Activated gamma-delta T cell (primary cell): Measurements from ENCODE around the gene LAMTOR5.
"Not testable (repeated sequence)": the region's sequence is repeated elsewhere in the genome, so short reads cannot be mapped to it uniquely, and the experiment has no call there.

Experiments used
- DNase-seq: peaks from one replicate; lab custom pipeline; 2025; lab: John Stamatoyannopoulos, UW

The LAMTOR5 gene

DNA sequence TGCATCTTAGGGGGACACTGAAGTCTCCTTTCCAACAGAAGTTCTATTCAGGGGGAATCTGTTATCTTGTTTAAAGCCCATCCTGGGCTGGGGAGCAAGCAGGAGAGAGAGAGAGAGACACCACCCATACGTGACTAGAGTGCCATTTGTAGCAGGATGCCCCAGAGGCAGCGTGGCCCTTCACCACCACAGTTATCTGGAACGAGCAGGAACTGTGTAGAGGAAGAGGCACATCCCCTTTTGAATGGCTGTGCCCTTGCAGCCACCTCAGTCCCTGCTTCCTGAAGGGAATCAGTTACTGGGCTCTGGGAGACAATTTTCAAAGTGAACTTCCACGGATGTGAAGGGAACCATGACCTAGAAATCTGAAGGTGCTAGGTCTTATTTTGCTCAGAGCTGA is 19.4 kb upstream of the LAMTOR5 start:
- no peak for DNase-seq

DNA sequence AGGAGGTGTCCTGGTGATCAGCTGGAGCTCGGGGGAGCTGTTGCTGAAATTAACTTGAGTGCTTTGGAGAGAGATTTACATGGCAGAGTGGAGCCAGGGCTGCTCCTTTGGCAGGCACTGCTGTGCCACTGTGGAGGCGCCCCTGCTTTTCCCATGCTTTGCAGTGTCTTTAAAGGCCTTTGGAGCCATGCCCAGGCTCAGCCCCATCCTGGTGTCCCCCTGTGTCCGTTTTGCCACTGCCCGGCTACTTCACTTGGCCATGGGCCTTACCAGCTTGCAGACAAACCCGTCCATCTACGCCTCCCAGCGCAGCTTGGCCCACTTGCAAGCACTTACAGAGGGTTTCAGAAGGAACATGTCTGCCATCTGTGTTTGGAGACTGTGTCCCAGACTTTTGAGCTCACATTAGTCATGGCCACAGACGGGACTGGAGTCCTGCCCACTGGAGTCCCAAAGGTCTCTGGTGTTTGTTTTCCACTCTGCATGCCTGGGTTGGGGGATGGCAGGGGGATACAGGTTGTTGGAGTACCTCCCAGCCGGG is 18.2 kb upstream of the LAMTOR5 start:
- DNase-seq, result no peak

DNA sequence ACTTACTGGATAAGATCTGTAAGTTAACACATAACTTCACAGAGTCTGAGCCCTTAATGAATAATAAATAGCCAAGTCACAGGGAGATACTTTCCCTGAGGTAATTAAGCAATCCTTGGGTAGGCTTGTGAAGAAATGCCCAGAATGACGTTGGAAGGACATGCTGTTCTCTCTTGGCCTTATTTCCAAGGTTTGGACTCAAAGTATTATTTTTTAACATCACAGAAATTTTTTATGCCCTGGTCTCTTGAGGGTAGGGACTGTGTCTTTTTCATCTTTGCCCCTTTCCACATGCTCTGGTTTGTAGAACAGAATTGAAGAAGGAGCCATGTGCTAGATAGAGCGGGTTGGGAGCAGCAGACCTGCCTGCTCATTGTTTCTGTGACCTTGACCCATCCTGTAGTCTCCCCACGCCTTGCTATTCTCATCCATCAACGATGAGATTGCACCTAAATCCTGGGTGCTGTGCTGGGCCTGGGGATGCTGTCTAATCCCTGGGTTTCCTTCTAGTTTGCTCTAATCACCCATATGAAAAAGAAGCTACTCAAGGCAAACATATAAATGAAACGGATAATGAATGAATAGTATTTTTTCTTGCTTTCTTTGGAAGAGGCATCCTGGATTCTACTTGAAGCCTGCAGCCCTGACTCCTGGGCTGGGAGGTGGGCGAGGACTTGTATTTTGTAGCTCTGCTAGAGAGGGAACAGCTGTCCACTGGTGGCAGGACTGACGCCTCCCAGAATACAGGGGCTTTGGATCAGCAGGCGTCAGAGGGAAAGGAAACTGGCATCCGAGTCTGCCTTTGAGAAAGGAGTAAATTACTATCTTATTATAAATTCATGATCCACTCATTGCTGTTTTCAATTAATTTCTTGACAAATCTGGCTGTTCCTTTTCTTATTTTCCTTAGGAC is 17.5 kb upstream of the LAMTOR5 start:
- no peak for DNase-seq

DNA sequence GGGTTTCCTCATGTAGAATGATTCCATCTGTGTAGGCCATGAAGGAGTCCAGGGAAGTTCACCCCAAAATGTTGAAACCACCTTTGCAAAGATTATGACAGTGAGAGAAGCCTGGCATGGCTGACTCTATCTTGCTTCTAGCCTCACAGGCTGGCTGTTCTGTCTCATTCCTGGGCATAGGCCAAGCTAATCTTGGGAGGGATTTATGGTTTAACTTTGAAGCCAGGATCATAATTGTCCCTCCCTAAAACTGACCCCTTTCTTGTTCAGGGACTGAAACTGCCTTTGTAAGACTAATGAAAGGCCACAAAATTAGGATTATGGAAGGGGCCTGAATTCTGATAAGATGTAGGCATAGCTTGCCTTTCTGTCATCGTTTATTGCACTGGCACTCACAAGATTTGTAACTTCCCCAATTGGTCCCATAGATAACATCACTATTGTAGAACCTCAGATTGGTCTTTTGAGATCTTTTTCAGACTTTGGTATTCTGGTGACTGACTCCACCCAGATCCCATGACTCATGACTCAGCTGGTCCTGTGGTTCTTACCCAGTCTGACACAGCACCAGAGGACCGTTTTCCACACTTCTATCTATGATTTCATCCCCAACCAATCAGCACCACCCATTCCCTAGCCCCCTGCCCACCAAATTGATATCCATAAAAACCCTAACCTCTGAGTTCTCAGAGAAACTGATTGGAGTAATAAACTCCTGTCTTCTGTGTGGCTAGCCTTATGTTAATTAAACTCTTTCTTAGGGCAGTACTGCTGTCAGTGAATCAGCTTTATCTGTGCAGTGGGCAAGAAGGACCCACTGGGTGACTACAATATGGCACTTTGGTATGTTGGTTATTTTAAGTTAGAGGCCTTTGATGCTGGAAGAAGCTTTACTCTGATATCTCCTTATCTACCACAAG is 13.6 kb upstream of the LAMTOR5 start:
- DNase-seq, result no peak

DNA sequence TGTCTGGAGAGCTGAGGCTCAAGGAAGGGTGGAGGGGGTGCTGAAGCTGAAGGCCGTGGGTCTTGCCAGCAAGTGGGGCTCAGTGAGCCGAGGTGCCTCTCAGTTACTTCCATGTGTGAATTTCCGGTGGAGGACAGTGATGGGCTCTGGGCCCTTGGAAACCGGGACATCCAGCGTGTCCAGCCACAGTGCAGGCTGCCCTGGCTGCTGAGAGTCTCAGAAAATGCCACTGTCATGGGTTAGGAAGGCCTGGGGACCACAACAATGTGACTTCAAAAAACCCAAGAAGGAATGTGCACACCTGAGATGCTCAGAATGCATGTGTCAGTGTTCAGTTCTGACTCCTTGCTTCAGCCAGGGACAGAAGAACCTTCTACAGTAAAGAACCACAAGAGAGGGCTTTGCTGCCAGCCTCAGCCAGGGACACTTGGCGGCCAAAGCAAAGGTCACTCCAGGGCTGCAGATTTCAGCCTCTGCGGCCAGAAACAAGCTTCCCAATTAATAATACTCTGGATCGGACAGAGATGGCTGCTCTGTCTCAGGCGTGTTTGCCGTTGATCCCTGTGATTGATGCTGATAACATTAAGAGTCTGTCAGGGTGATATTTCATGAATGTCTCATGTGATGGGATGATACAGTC is 12.6 kb upstream of the LAMTOR5 start:
- DNase-seq, result no peak

DNA sequence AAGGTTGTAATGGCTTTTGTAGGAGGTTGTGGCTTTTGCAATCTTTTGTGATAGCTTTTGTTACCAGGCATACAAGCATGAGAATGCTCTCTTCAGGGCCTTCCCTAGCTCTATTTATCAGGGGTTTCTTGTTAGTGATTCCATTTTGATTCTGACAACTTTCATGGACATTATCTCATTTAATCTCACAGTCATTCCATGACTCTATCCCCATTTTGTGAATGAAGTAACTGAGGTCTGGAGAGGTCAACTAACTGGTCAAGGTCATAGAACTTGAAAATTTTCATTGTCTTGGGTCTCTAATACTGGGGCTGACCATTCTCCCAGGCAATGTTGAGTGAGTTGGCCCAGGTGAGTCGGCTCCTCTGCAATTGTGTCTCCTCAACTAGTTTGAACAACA is 11.2 kb upstream of the LAMTOR5 start:
- no peak for DNase-seq

DNA sequence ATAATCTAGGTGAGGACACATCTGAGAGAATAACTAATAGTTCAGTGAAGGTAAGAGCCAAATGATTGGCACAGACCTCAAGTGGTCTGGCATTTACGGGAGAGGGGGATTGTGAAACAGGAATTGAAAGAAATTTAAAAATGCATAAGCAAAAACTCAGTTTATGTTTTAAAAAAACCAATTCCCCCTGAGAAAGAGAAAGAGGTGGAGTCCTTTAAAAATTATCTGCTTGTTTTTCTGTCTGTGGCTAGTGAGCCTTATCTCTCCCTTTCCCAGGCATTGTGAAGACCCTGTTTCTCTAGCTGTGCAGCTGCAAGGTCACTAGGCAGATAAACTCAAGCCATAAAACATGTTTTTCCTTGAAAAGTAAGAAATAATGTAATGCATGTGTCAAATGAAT is 5.6 kb upstream of the LAMTOR5 start:
- not testable (repeated sequence) for DNase-seq

DNA sequence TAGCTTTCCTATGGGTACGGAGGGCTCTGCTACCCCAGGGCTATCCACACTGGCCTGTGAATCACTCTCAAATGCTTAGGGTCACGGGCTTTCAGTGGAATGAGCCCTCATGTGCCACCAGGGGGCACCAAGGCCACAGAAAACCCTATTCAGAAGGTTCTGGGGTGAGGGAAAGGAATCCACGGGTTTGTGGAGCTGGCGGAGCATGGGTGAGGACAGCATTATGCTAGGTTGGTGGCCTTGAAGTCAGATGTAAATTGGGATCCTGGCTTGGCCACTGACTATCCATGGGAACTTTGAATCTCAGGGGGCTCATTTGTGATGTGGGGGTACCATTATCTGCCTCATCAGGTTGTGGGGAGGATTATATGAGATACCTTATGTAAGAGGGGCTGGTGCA is 5.1 kb upstream of the LAMTOR5 start:
- DNase-seq, result no peak

DNA sequence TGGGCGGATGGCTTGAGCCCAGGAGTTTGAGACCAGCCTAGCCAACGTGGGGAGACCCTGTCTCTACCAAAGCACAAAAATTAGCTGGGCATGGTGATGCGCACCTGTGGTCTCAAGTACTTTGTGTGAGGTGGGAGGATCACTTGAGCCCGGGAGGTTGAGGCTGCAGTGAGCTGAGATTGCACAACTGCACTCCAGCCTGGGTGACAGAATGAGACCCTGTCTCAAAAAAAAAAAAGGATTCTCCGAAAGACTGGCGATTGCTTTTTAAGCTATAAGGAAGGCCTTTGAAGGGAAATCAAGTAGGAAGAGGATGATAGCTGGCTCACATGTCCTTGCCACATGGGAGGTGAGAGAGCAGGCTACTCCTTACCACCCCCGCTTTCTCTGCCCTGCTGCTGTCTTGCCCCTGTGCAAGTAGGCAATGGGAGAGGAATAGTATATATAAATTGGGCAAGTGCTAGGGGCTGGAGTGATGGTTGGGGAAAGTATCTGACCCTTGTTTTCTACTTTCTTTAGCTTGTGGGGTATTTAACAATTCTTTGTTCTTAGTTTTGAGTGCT is 3.8 kb upstream of the LAMTOR5 start:
- no peak for DNase-seq

DNA sequence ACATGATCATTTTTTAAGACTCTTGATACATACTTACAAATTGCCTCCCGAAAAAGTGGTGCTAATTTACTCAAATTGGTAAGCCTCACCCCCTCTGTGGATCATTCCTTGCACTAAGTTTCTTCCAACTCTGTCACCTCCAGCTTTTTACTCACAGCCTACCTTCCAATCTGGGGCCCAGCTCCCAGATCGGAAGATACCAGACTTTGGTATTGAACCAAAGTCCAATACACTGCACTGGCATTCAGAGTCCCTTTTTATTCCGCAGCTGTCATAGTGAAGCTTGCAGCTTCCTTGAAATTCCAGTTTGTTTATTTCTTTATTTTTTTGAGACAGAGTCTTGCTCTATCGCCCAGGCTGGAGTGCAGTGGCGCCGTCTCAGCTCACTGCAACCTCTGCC is 1.8 kb upstream of the LAMTOR5 start:
- no peak for DNase-seq

DNA sequence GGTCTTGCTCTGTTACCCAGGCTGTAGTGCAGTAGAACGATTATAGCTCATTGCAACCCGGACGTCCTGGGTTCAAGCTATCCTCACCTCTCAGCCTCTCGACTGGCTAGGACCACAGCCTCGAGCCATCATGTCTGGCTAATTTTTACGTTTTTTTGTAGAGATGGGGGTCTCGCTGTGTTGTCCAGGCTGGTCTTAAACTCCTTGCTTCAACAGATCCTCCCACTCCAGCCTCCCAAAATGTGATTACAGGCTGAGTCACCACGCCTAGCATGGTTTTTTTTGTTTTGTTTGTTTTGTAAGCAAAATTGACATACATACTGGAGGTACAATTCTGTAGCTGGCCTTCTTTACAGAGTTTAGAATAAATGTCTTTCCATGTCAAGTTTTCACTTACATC is 994 bp upstream of the LAMTOR5 start:
- no peak for DNase-seq

DNA sequence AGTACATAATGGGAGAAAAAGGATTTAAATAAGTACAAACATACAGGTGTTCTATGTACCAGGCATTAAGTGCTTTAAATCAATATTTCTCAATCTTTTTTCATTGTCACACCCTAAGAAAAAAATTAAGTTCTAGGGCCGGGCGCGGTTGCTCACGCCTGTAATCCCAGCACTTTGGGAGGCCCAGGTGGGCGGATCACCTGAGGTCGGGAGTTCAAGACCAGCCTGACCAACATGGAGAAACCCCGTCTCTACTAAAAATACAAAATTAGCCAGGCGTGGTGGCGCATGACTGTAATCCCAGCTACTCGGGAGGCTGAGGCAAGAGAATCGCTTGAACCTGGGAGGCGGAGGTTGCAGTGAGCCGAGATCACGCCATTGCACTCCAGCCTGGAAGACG is 1.1 kb downstream of the LAMTOR5 start:
- DNase-seq, result not testable (repeated sequence)

DNA sequence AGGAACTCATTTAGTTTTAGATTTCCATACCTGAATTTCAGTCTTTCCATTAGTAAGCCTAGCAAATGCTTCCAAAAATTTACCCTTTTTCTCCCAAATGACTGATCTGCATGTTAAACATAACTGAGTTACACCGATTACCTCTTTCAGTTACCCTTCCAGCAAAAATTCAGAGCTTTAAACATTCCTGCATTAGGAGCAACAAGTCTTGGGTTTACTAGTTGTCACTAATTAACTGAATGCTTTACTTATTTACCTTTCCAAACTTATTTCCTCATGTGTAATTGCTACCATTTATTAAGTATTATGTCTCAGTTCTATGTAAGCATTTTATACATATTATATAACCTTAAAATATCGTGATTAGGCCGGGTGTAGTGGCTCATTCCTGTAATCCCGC is 3.1 kb downstream of the LAMTOR5 start:
- no peak for DNase-seq

DNA sequence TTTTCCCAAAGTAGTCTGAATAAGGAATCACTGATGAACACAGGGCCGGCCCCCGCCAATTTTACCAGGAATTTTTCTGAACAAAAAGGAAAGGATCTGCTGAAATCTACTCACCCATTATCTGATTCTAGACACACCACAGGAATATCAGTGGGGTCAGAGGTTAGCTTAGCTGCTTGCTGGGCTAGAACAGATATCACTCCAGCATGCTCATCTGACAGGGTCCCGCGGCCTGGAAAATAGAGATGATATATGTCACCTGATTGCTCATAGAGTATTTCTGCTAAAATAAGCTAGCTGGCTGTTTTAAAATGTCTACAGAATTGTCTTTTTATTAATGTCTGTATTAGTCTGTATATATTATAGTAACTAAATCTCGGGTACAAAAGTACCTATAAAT is 3.7 kb downstream of the LAMTOR5 start:
- DNase-seq, result no peak

DNA sequence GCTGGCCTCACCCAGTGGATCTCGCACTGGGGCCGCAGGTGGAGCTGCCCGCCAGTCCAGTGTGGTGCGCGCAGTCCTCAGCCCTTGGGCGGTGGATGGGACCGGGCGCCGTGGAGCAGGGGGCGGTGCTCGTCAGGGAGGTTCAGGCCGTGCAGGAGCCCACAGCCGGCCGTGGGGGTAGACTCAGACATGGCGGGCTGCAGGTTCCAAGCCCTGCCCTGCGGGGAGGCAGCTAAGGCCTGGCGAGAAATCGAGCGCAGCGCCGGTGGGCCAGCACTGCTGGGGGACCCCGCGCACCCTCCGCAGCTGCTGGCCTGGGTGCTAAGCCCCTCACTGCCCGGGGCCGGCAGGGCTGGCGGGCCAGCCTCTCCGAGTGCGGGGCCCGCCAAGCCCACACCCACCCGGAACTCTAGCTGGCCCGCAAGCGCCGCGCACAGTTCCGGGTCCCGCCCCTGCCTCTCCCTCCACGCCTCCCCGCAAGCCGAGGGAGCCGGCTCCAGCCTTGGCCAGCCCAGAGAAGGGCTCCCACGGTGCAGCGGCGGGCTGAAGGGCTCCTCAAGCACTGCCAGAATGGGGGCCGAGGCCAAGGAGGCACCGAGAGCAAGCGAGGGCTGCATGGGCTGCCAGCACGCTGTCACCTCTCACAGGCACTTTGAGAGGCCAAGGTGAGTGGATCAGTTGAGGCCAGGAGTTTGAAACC is 11.1 kb downstream of the LAMTOR5 start:
- DNase-seq, result not testable (repeated sequence)

DNA sequence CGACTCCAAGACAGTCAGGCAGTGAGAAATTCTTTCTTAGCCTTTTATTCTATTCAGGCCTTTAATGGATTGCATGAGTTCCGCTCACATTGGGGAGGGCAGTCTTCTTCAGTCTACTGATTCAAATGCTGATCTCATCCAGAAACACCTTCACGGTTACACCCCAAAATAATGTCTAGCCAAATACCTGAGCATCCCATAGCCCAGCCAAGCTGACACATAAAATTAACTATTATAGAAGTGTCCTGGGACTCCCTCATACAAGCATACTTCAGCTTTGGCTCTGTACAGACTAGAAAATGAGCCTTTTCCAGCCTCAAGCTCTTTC is 13.0 kb downstream of the LAMTOR5 start:
- no peak for DNase-seq

DNA sequence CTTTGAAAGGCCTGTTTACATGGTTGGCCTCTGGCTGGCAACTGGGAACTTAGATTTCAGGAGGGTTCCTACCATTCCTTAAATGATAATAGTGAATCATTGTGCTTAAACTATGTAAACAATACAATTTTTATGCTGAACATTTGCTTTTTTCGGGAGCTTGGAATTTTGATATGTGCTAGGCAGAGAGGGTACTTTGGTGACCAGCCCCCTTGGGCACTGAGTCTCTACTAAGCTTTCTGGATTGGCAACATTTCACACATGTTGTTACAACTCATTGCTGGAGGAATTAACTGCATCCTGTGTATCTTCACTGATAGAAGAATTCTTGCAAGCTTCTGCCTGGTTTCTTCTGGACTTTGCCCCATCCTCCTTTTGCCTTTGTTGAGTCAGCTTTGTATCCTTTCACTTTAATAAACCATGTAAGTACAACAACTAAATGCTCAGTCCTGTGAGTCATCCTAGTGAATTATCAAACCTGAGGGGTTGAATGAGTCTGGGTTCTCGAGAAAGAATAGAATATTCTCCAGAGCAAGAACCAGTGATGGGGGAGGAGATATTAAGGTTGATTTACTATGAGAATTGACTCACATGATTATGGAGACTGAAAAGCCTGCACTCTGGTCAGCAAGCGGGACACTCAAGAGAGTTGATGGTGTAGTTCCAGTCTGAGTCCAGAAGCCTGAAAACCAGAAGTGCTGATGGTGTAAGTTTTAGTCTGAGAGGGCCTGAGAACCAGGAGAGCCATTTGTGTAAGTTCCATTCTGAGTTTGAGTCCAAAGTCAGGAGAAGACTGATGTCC is 13.6 kb downstream of the LAMTOR5 start:
- DNase-seq, result no peak

DNA sequence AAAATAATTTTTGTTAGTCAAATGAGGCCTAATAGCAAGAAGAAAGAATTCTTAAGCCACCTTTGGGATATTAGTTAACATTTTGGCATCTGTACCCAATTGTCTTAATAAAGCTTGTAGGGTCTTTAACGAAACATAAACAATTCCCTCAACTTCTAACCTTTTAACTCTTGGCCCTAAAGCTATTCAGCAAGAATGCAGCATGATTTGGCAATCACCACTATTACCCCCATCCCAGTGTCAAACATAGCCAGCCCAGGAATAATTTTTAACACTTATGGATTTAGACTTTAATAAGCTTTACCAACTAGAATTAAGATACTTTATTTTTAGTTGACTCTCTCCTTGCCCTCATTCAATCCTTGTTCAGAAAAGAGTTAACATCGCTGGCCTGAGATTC is 14.2 kb downstream of the LAMTOR5 start:
- DNase-seq, result no peak

DNA sequence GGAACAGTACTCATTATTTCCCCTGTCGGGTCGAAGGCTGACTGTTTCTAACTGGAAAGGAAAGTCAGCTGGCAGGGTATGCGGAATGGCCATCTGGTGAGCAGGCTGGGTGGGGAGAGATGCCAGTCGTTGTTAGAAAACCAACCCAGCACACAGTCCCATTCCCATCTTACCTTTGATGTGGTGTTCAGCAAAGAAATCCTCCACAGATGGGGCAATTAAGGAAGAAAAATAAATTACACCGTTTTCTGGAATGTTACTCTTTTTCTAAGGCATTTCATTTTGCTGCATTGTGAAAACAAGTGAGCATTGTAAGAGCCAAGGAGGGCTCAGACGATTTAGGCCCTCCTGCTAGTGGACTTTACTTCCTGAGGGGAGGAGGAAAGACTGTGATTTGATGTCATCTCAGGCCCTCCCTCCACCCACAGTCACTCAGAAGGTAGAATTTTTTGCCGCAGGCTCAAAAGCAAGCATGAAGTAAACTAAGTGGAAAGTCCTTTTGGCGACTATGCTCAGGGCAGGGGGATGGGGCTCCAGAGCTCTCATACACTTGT is 16.7 kb downstream of the LAMTOR5 start, which contains the start of gene SLC16A4:
SLC16A4 (minus strand) TSS at position 335 of the 554 bp plus-strand sequence. CDS start 1,703 bp downstream, outside the sequence.
- DNase-seq, result no peak

DNA sequence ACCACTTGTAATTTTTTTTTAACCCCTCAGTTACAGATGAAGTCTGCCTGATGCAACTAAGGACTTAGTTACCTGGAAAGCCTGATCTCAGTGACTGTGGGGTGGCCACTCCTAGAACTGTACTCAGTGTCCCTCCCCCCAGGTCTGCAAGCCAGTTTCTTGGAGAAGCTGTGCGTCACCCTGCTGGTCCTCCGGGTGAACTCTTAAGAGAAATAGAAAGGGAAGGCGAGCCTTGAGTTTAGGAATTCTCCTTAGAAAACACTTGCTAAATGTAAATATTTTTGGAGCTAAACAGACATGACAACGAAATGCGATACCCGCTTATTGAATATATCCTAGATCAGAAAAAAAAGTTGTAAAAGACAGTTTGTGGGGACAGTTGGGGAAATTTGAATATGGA is 17.4 kb downstream of the LAMTOR5 start:
- DNase-seq, result no peak
